ENCODE data around the gene LYZL2. TPM values are rescaled to one million over a fixed set of nuclear protein-coding genes. Genes with fewer than 3 reads are reported as not detected.
"Not testable (repeated sequence)": the region's sequence is repeated elsewhere in the genome, so short reads cannot be mapped to it uniquely, and the experiment has no call there.

Gene LYZL2
- not detected for polyA plus RNA-seq (ENCODE audit: insufficient read length in 4 of 4)

GRCh38 chr10:30629653-30630052 is at the start of gene LYZL2:
TSS of gene LYZL2 (minus strand) at chr10:30629753. CDS start at chr10:30626915, 2,838 bp downstream.
- DNase-seq (ENCODE audit: low read depth in 4 of 4, low spot score in 3 of 4) = no peak

- not testable (repeated sequence) for DNase-seq (ENCODE audit: low read depth in 4 of 4, low spot score in 3 of 4)
Observed at GRCh38 chr10:30677616-30678015, 48.1 kb upstream of the LYZL2 start.

- not testable (repeated sequence) for DNase-seq (ENCODE audit: low read depth in 4 of 4, low spot score in 3 of 4)
Observed at GRCh38 chr10:30677146-30677545, 47.6 kb upstream of the LYZL2 start.

GRCh38 chr10:30675791-30676718 is 46.5 kb upstream of the LYZL2 start:
- no peak for DNase-seq (ENCODE audit: low read depth in 4 of 4, low spot score in 3 of 4)

- no peak for DNase-seq (ENCODE audit: low read depth in 4 of 4, low spot score in 3 of 4)
Observed at GRCh38 chr10:30674796-30675195, 45.2 kb upstream of the LYZL2 start.

- DNase-seq (ENCODE audit: low read depth in 4 of 4, low spot score in 3 of 4) = not testable (repeated sequence)
Observed at GRCh38 chr10:30673262-30673661, 43.7 kb upstream of the LYZL2 start.

- not testable (repeated sequence) for DNase-seq (ENCODE audit: low read depth in 4 of 4, low spot score in 3 of 4)
Observed at GRCh38 chr10:30672338-30672737, 42.8 kb upstream of the LYZL2 start.

GRCh38 chr10:30671026-30671616 is 41.6 kb upstream of the LYZL2 start:
- peak; percentile 62 to 73 (median 66) for DNase-seq (ENCODE audit: low read depth in 4 of 4, low spot score in 3 of 4)

- DNase-seq (ENCODE audit: low read depth in 4 of 4, low spot score in 3 of 4) = not testable (repeated sequence)
Observed at GRCh38 chr10:30667982-30668381, 38.4 kb upstream of the LYZL2 start.

- DNase-seq (ENCODE audit: low read depth in 4 of 4, low spot score in 3 of 4) = not testable (repeated sequence)
Observed at GRCh38 chr10:30663403-30663802, 33.9 kb upstream of the LYZL2 start.

GRCh38 chr10:30662814-30663213 is 33.3 kb upstream of the LYZL2 start:
- DNase-seq (ENCODE audit: low read depth in 4 of 4, low spot score in 3 of 4) = no peak

GRCh38 chr10:30660314-30660713 is 30.8 kb upstream of the LYZL2 start:
- DNase-seq (ENCODE audit: low read depth in 4 of 4, low spot score in 3 of 4) = not testable (repeated sequence)

- DNase-seq (ENCODE audit: low read depth in 4 of 4, low spot score in 3 of 4) = no peak
Observed at GRCh38 chr10:30656233-30656632, 26.7 kb upstream of the LYZL2 start.

GRCh38 chr10:30655001-30655400 is 25.4 kb upstream of the LYZL2 start:
- DNase-seq (ENCODE audit: low read depth in 4 of 4, low spot score in 3 of 4) = not testable (repeated sequence)

GRCh38 chr10:30651470-30652397 is 22.2 kb upstream of the LYZL2 start:
- DNase-seq (ENCODE audit: low read depth in 4 of 4, low spot score in 3 of 4) = not testable (repeated sequence)

GRCh38 chr10:30647089-30647488 is 17.5 kb upstream of the LYZL2 start:
- DNase-seq (ENCODE audit: low read depth in 4 of 4, low spot score in 3 of 4) = no peak

GRCh38 chr10:30645340-30645827 is 15.8 kb upstream of the LYZL2 start:
- DNase-seq (ENCODE audit: low read depth in 4 of 4, low spot score in 3 of 4) = no peak

GRCh38 chr10:30644408-30644861 is 14.9 kb upstream of the LYZL2 start:
- DNase-seq (ENCODE audit: low read depth in 4 of 4, low spot score in 3 of 4) = not testable (repeated sequence)

GRCh38 chr10:30643557-30644199 is 14.1 kb upstream of the LYZL2 start:
- not testable (repeated sequence) for DNase-seq (ENCODE audit: low read depth in 4 of 4, low spot score in 3 of 4)

GRCh38 chr10:30642856-30643255 is 13.3 kb upstream of the LYZL2 start:
- not testable (repeated sequence) for DNase-seq (ENCODE audit: low read depth in 4 of 4, low spot score in 3 of 4)
